GM21528 (cell line): ENCODE data around the gene SORCS3.
"Not testable (repeated sequence)": the region's sequence is repeated elsewhere in the genome, so short reads cannot be mapped to it uniquely, and the experiment has no call there.

Experiments used
- ATAC-seq: cut with Tn5 transposase; IDR thresholded peaks from one replicate; pipeline ENCODE4 v1.9.1; 2021; ENCODE audit warnings: mild to moderate bottlenecking, moderate library complexity; ENCODE audit not compliant: unreplicated experiment, low FRiP score

Gene SORCS3

DNA sequence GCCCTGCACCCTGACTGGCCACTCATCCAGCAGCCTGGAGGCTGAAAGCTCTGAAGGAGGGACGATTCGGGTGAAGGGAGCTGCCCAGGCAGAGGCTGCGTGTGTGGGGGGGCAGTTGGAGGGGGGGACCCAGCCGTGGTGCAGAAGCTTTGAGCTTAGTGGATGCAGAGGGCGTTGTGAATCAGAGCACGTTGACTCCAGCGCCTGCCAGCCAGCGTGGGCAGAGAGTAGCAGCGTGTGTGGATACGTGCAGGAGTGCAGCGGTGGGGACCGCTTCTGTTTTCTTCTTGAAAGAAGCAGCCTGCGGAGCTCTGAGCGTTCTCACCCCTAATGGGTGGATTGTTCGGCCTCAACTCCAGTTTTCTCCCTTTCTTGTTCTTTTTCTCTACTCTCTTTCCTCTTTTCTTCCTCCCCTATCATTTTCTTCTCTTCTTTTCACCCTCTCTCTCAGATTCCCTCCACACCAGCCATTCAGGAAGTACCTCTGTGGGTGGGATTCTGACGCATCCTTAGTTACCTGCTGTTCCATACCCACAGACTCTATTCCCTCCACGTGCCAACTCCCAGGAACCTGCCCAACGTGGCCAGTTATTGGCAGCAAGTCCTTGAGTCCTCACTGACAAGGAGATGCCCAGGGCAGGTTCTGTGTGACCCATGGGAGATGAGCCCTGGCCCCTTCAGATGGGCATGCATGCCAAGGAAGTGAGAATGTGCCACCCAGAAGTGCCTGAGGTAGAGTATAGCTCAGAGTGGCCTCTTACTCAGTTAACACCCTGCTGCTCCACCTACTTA, 47.4 kb downstream of the SORCS3 start:
- ATAC-seq = no peak

DNA sequence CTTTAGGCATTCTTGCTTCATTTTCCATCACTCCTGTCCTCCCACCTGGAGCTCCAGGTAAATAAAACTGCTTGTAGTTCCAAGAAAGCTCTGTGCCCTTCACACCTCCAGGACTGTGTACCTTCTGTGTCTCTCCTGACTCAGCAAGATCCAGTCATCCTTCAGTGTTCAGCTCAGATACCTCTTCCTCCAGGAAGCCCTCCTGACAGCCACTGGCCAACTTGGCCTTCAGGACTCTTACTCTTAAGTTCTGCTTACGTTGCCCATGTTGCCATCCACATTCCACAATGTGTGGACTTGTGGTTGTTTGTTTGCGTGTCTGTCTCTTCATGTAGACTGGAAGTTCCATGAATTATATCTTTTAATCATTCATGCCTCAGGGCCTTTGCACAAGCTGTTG, 48.0 kb downstream of the SORCS3 start:
- no peak for ATAC-seq

GRCh38 chr10:104689547-104689946, 48.5 kb downstream of the SORCS3 start:
- no peak for ATAC-seq

DNA sequence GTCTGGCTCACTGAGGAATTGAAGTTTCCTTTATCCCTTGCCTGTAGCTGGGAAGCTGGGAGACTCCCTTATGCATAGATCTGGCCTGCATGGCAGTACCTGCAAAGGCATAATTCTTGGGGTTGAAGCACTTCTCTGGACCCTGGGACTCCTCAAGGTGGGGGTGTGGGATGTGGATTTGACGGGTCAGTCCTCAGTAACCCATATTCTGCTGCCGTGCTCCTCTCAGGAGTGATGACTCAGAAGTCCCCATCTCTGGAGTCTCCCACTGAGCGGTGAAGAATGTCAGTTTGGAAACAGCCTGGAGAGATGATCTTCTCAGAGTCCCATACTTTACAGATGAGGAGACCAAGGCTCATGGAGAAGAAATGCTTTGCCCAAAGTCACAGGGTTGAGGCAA, 49.0 kb downstream of the SORCS3 start:
- no peak for ATAC-seq

GRCh38 chr10:104690959-104691358, 49.9 kb downstream of the SORCS3 start:
- no peak for ATAC-seq

GRCh38 chr10:104694074-104694473, 53.0 kb downstream of the SORCS3 start:
- ATAC-seq = no peak

- not testable (repeated sequence) for ATAC-seq
Measured at GRCh38 chr10:104703262-104703661, 62.2 kb downstream of the SORCS3 start.

- no peak for ATAC-seq
Measured at GRCh38 chr10:104706886-104707285, 65.8 kb downstream of the SORCS3 start.

DNA sequence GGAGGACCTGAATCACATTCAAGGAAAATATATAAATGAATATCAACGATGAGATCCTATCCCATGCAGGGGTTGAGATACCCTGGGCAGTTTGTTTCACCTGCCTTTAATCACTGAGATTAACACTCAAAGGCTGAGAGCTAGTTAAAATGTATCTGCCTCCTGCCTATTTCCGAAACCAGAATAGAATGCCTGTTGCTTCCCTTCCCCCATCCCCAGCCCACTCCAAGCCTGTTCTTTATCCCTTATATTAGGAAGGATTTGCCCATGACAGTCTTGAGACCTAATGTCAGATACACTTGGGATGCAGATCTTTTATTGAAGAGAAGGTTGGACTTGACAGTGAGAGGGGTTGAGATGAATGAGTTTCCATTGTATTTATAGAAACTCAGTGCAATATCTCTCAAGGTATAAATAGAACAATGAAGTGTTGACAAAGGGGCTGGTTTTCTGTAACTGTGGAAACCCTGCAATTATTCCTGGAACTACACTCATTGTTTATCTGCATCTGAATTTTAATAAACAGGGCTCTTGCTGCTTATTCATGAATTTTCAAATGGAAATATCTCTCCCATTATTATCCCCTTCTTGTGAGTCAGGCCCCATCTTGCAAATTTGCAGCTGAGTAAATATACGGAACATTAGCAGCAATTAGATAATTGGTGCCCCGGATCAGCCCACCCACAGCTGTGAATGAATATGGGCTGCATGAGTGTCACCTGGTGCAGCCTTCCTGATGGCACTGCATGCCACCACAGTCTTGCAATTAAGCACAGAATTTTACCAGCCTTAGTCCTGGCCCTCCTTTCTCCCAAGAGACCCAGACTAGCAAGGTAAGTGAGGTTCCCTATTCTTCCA, 66.7 kb downstream of the SORCS3 start:
- ATAC-seq = no peak

DNA sequence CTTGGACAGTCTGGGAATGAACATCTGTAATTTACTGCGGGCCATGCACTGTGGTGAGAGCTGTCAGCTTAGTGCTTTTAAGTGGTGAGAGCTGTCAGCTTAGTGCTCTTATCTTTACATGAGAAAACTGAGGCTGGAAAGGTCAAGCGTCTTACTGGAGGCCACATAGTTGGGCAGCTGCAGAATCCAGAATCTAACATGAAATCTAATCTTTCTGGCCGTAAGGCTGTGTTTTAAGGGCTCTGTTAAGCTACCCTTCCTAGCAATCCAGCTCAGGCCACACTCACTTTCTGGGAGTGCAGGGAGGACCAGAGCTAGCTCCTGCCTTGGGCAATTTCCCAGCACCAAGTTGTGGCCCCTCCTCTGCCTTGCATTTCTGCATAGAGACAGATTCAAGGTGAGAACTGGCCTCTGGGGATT, 70.2 kb downstream of the SORCS3 start:
- ATAC-seq = no peak

- ATAC-seq = not testable (repeated sequence)
Measured at GRCh38 chr10:104730593-104730992, 89.5 kb downstream of the SORCS3 start.

GRCh38 chr10:104731192-104731591, 90.1 kb downstream of the SORCS3 start:
- ATAC-seq = no peak

GRCh38 chr10:104732222-104732621, 91.1 kb downstream of the SORCS3 start:
- ATAC-seq = no peak

DNA sequence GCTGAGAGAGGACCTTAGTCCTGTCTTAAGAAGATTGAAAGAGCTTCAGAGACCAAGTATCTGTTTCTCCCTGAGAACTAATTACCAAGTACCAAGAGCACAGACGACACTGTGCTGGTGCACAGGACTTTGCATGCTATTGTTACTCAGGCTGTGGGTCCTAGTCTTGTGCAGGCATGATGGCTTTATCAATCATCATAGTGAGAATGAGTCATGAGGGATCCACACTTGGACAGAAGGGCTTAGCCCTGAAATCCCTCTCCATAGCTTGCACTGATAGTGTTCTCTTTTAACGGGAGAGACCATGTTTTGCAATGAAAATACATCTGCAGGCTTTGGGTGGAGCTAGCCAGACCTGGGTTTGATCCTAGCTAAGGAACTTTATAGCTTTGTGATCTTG, 93.3 kb downstream of the SORCS3 start:
- no peak for ATAC-seq

- no peak for ATAC-seq
Measured at GRCh38 chr10:104735036-104735756, 94.1 kb downstream of the SORCS3 start.

DNA sequence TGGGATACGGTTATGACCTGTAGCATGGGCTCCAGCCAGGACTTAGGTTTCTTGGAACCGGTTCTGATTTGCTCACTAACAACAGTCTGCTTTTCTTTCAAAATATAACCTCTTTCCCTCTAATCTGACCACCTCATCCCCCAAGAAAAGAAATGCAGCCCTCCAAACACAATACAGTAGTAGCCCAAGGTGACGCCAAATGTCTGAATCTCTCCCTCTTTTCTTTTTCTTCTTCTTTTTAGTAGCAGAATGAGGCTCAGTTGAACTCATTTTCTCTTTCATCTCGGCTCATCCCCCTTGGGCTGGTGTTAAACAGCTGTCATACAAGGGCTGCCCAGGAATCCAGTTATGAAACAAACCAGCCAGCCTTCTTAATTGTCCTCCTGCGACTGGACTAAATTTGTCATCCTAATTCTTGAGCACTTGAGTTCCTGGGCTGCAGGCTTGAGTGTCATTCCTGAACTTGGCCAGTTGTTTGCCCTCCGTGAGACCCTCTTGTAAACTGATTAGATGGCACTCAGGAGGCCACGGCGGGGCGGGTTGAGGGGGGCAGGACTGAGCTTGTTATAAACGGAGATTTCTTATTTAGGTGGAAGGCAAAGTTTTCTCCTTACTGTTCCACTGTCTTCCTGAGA, 94.8 kb downstream of the SORCS3 start:
- ATAC-seq = no peak

DNA sequence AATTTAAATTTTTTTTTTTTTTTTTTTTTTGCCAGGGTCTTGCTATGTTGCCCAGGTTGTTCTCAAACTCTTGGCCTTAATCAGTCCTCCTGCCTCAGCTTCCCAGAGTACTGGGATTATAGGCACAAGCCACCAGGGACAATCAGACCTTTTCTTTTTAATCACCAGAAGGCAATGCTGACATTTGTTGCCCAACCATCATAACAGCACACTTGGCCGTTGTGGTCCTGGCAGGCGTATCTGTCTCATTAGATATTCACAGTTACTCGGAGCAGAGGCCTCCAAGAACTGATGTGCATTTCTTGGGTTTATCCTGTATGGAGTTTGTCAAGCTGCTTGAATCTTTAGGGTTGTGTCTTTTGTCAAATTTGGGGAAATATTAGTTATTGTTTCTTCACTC, 100.0 kb downstream of the SORCS3 start:
- no peak for ATAC-seq

- ATAC-seq = no peak
Measured at GRCh38 chr10:104744052-104744451, 103.0 kb downstream of the SORCS3 start.

- no peak for ATAC-seq
Measured at GRCh38 chr10:104750291-104750690, 109.2 kb downstream of the SORCS3 start.

DNA sequence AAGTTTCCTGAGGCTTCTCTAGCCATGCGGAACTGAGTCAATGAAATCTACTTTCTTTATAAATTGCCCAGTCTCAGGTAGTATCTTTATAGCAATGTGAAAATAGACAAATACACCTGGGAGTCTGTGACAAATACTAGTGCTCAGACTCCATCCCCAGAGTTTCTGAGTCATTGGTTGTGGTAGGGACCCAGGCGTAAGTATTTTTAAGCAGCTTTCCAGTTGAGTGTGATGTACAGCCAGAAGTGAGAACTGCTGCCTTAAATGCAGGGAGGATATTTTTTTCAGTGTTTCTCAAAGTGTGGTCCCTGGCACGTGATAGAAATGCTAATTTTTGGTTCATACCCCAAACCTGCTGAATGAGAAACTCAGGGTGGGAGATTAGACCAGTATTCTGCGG, 121.7 kb downstream of the SORCS3 start:
- no peak for ATAC-seq

DNA sequence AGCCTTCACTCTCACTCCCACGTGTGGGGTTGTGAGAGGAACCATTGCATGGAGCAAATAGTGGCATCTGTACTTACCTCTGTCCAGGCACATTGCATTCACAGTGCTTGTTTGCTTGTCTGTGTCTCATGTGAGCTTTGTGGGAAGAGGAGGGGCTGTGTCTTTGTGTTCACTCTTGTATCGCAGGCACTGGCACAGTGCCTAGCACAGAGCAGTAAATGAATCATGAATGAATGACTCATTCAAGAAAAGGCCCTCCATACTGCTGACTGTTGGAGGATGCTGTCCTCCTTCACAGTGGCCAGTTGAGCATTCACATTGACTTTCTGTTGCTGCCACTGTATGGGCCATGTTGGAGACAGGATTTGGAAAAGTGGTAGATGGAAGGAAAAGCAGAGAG, 125.3 kb downstream of the SORCS3 start:
- no peak for ATAC-seq
